SKM-1 treated with dmso at 0.1 percent for 144 hours (cell line): Measurements from ENCODE around the gene NRM.

Source experiments
- DNase-seq: peaks from one replicate; lab custom pipeline; 2025; ENCODE audit not compliant: unreplicated experiment; lab: John Stamatoyannopoulos, UW

The NRM gene

DNA sequence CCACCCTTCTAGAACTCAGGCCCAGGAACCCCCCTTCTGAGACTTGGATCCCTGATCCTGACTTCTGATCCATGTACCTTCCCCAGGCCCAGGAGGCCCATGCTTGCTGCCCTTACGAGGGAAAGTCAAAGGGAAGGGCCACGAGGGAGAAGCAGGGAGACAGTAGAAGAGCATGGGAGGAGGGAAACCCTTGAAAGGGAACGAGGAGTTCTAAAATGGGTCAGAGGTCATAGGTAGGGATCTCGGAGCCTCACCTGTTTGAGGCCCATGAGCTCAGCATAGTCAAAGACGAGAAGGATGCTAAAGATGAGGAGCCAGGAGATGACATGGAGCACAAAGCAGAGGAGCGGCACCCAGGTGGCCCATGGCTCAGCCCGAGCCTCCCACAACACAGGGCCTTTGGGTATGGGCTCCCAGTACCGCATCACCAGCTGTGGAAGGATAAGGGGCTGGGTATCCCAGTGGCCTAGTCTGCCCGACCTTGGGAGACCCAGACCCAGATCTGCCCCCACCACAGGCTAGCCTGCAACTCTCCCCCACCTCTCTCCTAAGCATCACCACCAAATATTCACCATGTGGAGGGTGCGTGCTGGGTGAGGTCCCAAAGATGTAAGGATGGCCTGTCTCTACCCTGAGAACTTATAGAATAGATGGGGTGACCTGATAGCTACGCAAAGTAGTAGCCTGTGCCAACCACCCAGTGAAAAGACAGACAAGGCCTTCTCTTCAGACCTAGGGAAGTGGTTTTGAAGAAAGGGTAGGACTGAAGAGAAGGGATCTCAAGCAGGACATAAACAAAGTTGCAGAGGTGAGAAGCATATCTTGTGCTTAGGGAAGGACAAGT, 1.5 kb downstream of the NRM start:
- DNase-seq, result no peak

DNA sequence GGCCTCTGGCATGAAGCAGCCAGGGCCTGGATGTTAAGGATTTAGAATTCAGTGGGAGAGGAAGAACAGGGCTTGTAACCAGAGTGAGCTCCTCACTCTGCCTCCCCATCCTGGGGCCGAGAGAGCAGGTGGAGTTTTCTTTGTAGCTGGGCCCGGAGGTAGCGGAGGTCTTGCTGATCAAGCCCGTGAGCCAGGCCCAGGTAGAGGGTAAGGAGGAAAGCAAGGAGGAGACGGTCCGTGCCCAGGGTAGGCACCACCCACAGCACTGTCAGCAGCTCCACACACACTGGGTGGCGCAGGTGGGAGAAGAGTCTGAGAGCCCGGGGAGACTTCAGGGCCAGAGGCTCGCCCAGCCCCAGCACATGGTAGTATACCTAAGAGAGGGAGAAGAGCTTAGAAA, 2.2 kb downstream of the NRM start:
- DNase-seq, result no peak

DNA sequence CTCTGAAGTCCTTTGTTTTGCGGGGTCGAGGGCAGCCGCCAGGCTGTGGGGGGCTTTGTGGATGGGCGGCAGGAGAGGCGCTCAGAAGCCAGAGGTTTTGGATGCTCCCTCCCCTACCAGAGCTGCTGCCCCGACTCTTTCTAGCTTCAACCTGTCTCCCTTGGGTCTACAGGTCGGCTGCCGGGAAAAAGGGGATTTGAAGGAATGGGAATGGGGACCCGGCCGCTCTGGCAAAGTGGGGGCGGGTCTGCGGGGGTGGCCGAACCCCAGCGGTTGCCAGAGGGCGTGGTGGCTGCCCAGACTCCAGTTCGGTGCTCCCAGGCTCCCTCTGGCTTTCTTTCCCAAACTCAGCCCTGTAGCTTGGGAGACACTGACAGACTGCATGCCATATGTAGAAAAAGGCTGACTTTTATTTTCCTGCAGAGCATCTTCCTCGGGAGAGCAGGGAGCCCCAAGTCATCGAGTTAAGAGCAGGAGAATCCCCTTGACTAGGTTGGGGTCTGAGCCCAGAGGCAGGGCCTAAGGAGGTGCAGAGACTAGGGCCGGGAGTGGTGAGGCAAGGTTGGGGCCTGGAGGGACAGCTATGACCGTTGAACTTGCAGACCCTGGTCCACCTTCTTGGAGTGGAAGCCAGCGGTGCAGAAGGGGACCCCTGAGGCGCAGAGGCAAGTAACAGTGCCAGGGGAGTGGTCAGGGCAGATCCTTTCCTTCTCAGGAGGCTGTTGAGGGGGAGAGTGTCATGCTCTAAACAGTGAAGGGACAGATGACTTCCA, 2.9 kb downstream of the NRM start:
- no peak for DNase-seq

GRCh38 chr6:30686908-30687658, 3.7 kb downstream of the NRM start:
- DNase-seq, result peak; percentile 74

DNA sequence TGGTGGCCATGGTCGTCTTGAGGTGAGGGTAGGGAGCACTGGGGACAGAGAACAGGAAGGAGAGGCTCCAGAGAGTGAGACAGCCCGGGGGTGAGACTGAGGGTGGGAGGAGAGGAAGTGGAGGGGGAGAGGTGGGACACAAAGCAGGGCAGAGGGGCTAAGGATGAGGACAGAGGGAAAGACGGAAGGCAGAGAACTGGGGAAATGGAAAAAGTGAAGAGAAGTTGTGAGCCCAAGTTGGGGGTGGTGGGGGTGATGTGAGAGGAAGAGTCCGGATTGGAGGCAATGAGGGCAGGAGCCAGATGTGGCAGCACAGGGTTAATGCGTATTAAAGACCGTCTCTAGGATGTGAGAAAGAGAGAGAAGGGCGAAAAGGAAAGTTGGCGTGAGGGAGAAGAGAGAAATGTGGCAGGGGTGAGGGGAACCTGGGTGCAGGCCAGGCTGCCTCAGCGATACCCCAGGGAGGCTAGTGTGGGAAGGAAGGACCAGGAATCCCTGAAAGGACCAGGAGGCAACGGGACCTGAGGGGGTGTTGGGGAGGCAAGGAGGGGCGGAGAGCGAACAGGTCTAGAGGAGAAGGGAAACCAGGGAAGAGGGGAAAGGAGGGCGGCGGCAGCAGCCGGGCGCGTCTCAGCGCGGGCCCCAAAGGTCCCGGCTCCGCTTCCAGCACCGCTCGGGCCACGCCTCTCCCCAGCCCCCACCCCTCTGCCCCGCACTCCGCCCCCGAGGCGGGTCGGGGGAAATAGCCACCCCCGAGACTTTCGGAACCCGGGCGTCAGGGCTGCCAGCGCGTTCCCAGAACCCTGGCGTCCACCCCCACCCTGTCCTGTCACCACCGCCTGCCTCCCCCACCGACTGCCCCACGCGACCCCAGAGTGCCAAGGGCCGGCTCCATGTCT, 4.5 kb downstream of the NRM start, which contains the start of gene PPP1R18:
PPP1R18 (minus strand) TSS at position 637 of the 899 bp plus-strand sequence; CDS start at position 10, 627 bp downstream.
- DNase-seq, result no peak

DNA sequence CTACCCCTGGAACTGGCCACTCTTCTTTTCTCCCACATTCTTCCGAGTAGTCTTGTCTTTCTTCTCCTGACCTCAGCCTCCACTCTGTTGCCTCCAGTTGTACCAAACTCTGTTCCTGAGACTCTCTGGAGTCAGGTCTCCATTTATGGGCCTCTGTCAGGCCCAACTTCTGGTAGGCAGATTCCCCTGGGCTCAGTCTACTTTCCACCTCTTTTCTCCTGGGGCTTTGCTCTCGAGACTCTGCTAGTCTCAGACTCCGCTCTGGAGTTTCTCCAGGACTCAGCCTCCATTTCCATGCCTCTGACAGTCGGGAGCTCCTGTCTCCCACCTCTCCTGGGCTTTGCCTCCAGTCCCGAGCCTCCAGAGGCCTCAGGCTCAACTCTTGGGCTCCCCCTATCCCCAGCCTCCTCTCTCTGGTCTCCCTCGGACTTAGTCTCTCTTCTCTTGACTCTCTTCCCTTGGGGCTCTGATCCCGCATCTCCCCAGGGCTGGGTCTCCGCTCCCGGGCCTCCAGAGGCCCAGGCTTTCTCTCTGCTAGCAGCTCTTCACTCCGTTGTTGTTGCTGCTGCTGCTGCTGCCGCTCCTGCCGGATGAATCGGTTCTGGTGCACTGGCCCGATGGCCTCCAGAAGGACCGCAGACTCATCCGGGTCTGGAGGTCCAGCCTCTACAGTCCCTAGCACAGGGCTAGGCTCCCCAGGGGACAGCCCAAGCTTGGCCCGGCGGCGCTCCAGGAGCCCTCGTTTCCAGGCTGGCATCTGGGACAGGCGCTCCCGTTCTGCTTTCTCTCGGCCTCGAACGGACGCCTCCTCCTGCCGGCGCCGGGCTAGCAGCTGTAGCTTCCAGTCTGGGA, 5.4 kb downstream of the NRM start:
- no peak for DNase-seq

GRCh38 chr6:30684386-30685156, 6.2 kb downstream of the NRM start:
- DNase-seq, result peak; percentile 52

DNA sequence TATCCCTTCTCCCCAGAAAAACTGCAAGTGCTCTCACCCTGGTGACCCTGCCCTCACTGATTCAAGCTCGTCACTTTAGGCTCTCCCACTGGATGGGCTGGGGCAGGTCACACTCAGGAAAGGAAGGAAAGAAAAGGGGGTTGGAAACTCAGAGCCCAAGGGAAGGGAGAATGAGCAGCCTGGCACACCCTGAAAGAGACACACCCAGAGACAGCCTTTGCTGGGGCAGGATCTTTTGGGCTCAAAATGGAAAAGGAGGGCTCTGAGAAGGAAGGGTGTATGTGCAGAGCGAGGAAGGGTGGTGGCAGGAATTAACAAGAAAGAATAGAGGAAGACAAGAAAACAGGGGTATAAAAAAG, 6.8 kb downstream of the NRM start:
- no peak for DNase-seq

- no peak for DNase-seq
These were observed 7.4 kb downstream of the NRM start for GRCh38 chr6:30683183-30683979.

GRCh38 chr6:30682143-30683117, 8.4 kb downstream of the NRM start:
- DNase-seq, result peak; percentile 97

DNA sequence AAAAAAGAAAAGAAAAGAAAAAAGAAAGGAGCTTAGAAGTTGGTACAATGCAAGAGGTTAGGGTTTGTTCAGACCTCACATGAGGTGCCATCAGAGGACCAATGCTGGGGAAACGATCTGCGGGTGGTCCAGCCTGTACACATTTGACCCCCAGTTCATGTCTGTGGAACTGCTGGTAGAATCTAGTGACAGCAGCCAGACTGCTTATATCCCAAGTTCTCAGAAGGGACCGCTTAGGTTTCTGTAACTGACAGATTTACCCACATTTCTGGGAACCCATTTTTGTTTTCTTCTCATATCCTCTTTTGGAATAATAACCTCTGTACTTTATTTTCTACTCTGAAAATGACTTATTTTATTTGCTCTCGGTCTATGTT, 9.0 kb downstream of the NRM start:
- DNase-seq, result no peak

GRCh38 chr6:30679765-30680535, 10.8 kb downstream of the NRM start:
- DNase-seq, result no peak

DNA sequence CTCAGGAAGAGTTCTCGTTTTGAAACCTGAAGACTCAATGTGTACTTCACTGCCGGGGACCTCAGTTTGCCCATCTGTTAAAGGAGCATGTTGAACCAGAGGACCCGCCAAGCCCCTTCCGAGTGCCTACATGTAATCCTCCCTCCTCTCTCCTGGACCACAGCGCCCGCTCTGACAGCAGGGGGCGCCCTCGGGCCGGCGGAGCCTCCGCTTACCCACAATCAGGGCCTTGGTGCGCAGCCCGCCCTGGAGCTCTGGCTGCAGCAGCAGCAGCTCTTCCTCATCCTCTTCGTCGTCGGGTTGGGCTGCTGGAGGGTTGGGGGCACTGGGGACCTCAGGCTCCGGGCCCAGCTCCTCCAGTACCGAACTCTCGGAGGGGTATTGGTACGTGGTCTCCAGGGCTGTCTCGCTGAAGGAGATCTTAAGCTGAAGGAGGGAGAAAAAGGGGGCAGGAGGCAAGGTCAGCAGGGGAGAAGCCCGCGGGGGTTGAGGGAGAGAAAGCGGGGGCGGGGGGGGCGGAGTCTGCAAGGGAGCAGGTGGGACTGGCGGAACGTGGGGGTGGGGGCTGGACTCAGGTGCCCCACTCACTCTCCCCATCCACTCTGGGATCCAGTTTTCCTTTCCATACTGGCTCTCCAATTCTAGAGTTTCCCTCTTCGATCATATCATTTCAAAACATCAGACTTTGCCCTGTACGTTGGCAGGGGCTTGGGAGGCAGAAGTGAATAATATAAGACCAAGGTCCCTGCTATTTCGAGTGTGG, 11.6 kb downstream of the NRM start:
- DNase-seq, result peak; percentile 67

DNA sequence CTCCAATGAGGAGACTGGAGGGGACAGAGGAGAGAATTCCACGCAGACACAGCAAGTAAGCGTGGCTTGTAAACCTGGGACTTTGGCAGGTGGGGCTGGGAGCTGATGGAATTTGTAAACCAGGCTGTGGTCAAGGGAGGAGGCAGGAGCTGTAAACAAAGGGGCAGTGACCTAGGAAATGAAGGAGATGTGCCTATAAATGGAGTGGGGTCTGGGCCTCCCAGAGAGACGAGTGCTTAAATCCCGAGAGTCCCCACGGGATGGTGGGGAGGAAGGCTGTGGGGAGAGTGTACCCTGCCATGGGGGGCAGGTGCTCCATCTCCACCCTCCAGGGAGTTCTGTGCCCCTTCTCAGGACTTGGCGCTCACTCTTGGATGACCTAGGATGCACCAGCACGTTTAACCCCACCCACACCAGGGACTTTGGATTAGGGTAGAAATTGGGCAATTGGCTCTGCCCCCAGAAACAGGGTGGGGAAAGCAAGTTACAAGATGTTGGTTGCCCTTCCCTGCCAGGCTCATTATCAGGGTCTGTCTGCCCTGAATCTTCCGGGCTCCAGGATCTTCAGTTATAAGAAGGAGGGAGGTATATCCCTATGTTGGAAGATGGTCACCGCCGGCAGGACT, 14.0 kb downstream of the NRM start:
- no peak for DNase-seq
